Tibial nerve (tissue), 4 donors: ENCODE data around the gene MBP.

Experiments
- EP300 ChIP-seq, 2 donors: sonication (generic); formaldehyde crosslinking; IDR thresholded peaks; one replicate each; pipeline ENCODE4 v1.6.1; 2017; ENCODE audit warnings: antibody characterized with exemption in 2 of 2, mild to moderate bottlenecking in 1 of 2
- POLR2A ChIP-seq, 2 donors: fragments of 450-650 bp; IDR thresholded peaks; one replicate each; pipeline ENCODE4 v1.6.1; 2017; ENCODE audit warnings: antibody characterized with exemption in 2 of 2, mild to moderate bottlenecking in 2 of 2, moderate library complexity in 2 of 2
- TF ChIP-seq, protein P1 (sequence below), 5 experiments: fragments of 200-600 bp in 3 of 5; fragments of 450-650 bp in 2 of 5; sonication (generic) in 3 of 5; IDR thresholded peaks; one replicate each; pipeline ENCODE4 v1.5.1; 2016 to 2019; ENCODE audit warnings: antibody characterized with exemption in 5 of 5, mild to moderate bottlenecking in 3 of 5, moderate library complexity in 2 of 5

DNA sequence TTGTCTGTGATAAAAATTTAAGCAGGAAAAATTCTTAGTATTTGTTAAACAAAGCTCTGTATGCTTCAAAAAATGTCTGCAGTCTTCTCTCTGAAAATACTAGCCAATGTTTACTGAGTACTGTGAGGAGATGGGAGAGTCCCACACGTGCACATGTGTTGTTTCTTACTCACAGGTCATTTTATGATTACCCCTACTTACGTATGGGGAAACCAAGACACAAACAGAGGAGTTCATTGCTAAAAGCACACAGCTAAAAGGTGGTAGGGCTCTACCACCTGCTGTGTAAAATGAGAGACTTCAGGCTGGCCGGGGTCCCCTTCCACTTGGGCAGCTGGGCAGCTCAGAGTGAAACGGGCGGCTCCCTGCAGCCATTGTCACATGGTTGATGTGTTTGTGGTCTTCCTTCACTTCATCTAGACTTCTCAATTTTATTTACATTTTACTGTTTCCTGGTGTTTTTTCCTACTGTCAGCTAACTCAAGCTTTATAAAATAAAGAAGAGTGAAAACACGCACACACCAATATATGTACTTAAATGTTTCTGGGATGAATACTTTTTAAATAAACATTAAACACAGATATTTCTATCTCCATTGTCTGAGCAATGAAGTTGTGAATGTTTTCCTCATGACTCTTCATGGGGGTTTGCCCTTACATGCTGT lies 71.2 kb downstream of the MBP start:
- TF ChIP-seq POLR2A (IDR thresholded peaks at IDR 0.05) (no peak), EP300 (IDR thresholded peaks at IDR 0.05) (no peak)
- TF ChIP-seq, protein P1, sequence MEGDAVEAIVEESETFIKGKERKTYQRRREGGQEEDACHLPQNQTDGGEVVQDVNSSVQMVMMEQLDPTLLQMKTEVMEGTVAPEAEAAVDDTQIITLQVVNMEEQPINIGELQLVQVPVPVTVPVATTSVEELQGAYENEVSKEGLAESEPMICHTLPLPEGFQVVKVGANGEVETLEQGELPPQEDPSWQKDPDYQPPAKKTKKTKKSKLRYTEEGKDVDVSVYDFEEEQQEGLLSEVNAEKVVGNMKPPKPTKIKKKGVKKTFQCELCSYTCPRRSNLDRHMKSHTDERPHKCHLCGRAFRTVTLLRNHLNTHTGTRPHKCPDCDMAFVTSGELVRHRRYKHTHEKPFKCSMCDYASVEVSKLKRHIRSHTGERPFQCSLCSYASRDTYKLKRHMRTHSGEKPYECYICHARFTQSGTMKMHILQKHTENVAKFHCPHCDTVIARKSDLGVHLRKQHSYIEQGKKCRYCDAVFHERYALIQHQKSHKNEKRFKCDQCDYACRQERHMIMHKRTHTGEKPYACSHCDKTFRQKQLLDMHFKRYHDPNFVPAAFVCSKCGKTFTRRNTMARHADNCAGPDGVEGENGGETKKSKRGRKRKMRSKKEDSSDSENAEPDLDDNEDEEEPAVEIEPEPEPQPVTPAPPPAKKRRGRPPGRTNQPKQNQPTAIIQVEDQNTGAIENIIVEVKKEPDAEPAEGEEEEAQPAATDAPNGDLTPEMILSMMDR (IDR thresholded peaks at IDR 0.05) = no peak
